Activated T-helper 1 cell treated with Interleukin-2 at 50 U/mL for 16 hours (primary cell): ENCODE results near the gene PLVAP.
A peak's percentile ranks its signal among the peaks of the same experiment; 100 is the strongest.

Experiments
- DNase-seq: peaks from one replicate; pipeline ENCODE4 v3.0.0-alpha.2; 2020; ENCODE audit warnings: low read depth

The PLVAP gene

GRCh38 chr19:17376935-17377600, at the start of gene PLVAP:
Gene PLVAP, minus strand, starts transcription at chr19:17377342. Its CDS starts 54 bp downstream, at chr19:17377288.
- no peak for DNase-seq

GRCh38 chr19:17424743-17425365, 47.7 kb upstream of the PLVAP start:
- no peak for DNase-seq

GRCh38 chr19:17423429-17424208, 46.5 kb upstream of the PLVAP start:
- no peak for DNase-seq

- DNase-seq: no peak
Measured at GRCh38 chr19:17421942-17422341, 44.8 kb upstream of the PLVAP start.

GRCh38 chr19:17420475-17420924, 43.4 kb upstream of the PLVAP start:
- no peak for DNase-seq

GRCh38 chr19:17419621-17420474, 42.7 kb upstream of the PLVAP start, which contains the start of gene MVB12A:
Gene MVB12A, plus strand, starts transcription at chr19:17420047. Its CDS starts 89 bp downstream, at chr19:17420136.
- peak; percentile 95 for DNase-seq

GRCh38 chr19:17419154-17419620, 42.0 kb upstream of the PLVAP start:
- no peak for DNase-seq

GRCh38 chr19:17418710-17419109, 41.6 kb upstream of the PLVAP start:
- no peak for DNase-seq

- no peak for DNase-seq
Measured at GRCh38 chr19:17415121-17415520, 38.0 kb upstream of the PLVAP start.

- DNase-seq: no peak
Measured at GRCh38 chr19:17414097-17414496, 37.0 kb upstream of the PLVAP start.

GRCh38 chr19:17411801-17412200, 34.7 kb upstream of the PLVAP start:
- DNase-seq: no peak

- no peak for DNase-seq
Measured at GRCh38 chr19:17409990-17410389, 32.8 kb upstream of the PLVAP start.

GRCh38 chr19:17406887-17407196, 29.7 kb upstream of the PLVAP start:
- no peak for DNase-seq

- DNase-seq: no peak
Measured at GRCh38 chr19:17406046-17406886, 29.1 kb upstream of the PLVAP start.

GRCh38 chr19:17405250-17406045, 28.3 kb upstream of the PLVAP start, which contains the start of gene BST2:
Gene BST2, minus strand, starts transcription at chr19:17405630. Its CDS starts 55 bp downstream, at chr19:17405575.
- no peak for DNase-seq

GRCh38 chr19:17404621-17405249, 27.6 kb upstream of the PLVAP start:
- DNase-seq: no peak

- DNase-seq: no peak
Measured at GRCh38 chr19:17404015-17404414, 26.9 kb upstream of the PLVAP start.

GRCh38 chr19:17402982-17403855, 26.1 kb upstream of the PLVAP start:
- DNase-seq: no peak

- DNase-seq: no peak
Measured at GRCh38 chr19:17401628-17402027, 24.5 kb upstream of the PLVAP start.
